ENCODE measurements around the gene TMEM91. TPM values are rescaled to one million over a fixed set of nuclear protein-coding genes. Genes with fewer than 3 reads are reported as not detected.

TMEM91 gene
- total and polyA plus RNA-seq, 2 of the 13 experiments (the other 11 are each of a cell fraction or from before 2014, with no cell fraction given), result 6.3 to 10.3 TPM

DNA sequence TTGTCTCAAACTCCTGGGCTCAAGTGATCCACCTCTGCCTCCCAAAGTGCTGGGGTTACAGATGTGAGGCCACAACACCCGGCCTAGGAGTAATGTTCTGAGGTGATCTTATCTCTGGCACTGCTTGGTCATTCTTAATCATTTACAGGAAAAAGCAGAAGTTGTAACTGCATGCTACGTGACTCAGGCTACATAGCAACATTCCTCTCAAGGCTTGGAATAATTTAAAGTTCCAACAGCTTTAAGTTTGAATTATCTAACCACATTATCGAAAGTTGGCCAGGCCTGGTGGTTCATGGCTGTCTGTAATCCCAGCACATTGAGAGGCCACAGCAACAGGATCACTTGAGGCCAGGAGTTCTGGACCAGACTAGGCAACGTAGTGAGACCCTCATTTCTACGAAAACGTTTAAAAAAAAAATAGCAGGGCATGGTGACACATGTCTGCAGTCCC is 8.5 kb upstream of the TMEM91 start:
- Histone ChIP-seq H3K27ac (ENCODE audit: extremely low read length, insufficient read depth, low read length) (peak overlapping the region; percentile 43), H3K4me1 (ENCODE audit: insufficient read depth, low read length) (peaks cover 43% of the 10 kb centered on the region), H3K79me2 (ENCODE audit: insufficient read depth, low read length) (peaks cover 19% of the 10 kb centered on the region), H3K9me3 (ENCODE audit: low read length) (no peaks in the 10 kb centered on the region), H2AFZ (ENCODE audit: low read length) (no peak overlapping the region), H3K36me3 (replicated peaks in 1 of 2; ENCODE audit: control insufficient read depth in 1 of 2, insufficient read depth in 2 of 2, low read length in 2 of 2) (no peaks in the 10 kb centered on the region; a peak in 1 of 5 replicates), H3K4me3 (replicated peaks in 1 of 3; ENCODE audit: insufficient read depth in 1 of 3, low read depth in 2 of 3, low read length in 3 of 3) (no peak overlapping the region), H3K4me2 (ENCODE audit: low read depth, low read length) (0 out of 2 replicates have a peak overlapping the region, but pooled peaks have one; percentile 23), H3K9ac (ENCODE audit: insufficient read depth, low read depth, low read length) (no peak overlapping the region), H3K27me3 (ENCODE audit: control insufficient read depth in 1 of 2, insufficient read depth in 2 of 2, low read length in 2 of 2) (no peaks in the 10 kb centered on the region; a peak in 2 of 5 replicates), H4K20me1 (ENCODE audit: insufficient read depth, low read length) (no peaks in the 10 kb centered on the region)
- POLR2A ChIA-PET, result no interaction called here
- DNase-seq (ENCODE audit: low spot score), result no peak
- in situ Hi-C loops (cut with HindIII; ENCODE audit: extremely low pct_ligation_motif_present, low pct_unique_long_range_greater_than_20kb) (no loop called here), intact Hi-C loops (cut with micrococcal nuclease; ENCODE audit: unreplicated experiment) (no loop called here)
- BruUV-seq (replicated peaks), result no TSS peak
- CTCF ChIA-PET (ENCODE audit: low intra/inter-chr PET ratio, low total read pairs), result no interaction called here
- no peak for FAIRE-seq
- no peak for ATAC-seq
- WGBS (ENCODE audit: low lambda C conversion rate), result 65% methylated on average over 6 of the region's 6 CpGs
- TF ChIP-seq KAT8 (CRISPR knock-in tag; IDR thresholded peaks at IDR 0.05), result no peak
- TF ChIP-seq NFE2L2 (IDR thresholded peaks at IDR 0.05; ENCODE audit: low read length), result no peak
- no peak for TF ChIP-seq GATAD2A (CRISPR knock-in tag; IDR thresholded peaks at IDR 0.05)
- TF ChIP-seq, protein P1, sequence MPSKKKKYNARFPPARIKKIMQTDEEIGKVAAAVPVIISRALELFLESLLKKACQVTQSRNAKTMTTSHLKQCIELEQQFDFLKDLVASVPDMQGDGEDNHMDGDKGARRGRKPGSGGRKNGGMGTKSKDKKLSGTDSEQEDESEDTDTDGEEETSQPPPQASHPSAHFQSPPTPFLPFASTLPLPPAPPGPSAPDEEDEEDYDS (CRISPR knock-in tag; IDR thresholded peaks at IDR 0.05), result 0 out of 2 replicates have a peak, but pooled peaks have one; percentile 36
- no peak for TF ChIP-seq ZNF761 (CRISPR knock-in tag; conservative IDR thresholded peaks at IDR 0.05)
- no peak for TF ChIP-seq ZFP36L1 (CRISPR knock-in tag; IDR thresholded peaks at IDR 0.05)
- TF ChIP-seq, protein P2, sequence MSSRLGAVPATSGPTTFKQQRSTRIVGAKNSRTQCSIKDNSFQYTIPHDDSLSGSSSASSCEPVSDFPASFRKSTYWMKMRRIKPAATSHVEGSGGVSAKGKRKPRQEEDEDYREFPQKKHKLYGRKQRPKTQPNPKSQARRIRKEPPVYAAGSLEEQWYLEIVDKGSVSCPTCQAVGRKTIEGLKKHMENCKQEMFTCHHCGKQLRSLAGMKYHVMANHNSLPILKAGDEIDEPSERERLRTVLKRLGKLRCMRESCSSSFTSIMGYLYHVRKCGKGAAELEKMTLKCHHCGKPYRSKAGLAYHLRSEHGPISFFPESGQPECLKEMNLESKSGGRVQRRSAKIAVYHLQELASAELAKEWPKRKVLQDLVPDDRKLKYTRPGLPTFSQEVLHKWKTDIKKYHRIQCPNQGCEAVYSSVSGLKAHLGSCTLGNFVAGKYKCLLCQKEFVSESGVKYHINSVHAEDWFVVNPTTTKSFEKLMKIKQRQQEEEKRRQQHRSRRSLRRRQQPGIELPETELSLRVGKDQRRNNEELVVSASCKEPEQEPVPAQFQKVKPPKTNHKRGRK (CRISPR knock-in tag; IDR thresholded peaks at IDR 0.05), result no peak
- TF ChIP-seq ZNF713 (CRISPR knock-in tag; IDR thresholded peaks at IDR 0.05), result no peak

Data from HepG2 (cell line).